Measurements from ENCODE around the gene PRKN.

PRKN gene

DNA sequence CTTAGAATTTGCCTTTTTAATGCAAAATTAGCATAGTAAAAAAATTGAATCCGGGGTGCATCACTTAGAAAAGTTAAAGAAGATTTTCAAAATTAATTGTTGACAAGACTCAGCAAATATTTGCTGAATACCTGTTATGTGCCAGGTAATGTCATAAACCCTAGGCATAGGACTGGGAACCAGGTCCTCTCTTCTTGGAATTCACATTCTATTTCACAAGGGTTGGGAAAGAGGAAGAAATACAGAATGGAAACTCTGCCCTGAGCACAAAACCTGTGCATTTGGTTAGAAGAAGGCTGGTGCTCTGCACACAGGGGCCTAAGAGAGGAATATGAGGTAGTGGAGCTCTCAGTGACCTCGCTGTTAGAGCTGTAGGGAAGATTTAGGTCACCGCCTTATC lies 879.9 kb downstream of the PRKN start:
- no peak for TF ChIP-seq MAX (IDR thresholded peaks at IDR 0.05; ENCODE audit: low read depth, low read length)
- no peak for TF ChIP-seq POLR2A (IDR thresholded peaks at IDR 0.05; ENCODE audit: extremely low read depth, insufficient read length)
- TF ChIP-seq MYC (IDR thresholded peaks at IDR 0.05; ENCODE audit: low read depth, low read length) = no peak
- TF ChIP-seq, protein P1, sequence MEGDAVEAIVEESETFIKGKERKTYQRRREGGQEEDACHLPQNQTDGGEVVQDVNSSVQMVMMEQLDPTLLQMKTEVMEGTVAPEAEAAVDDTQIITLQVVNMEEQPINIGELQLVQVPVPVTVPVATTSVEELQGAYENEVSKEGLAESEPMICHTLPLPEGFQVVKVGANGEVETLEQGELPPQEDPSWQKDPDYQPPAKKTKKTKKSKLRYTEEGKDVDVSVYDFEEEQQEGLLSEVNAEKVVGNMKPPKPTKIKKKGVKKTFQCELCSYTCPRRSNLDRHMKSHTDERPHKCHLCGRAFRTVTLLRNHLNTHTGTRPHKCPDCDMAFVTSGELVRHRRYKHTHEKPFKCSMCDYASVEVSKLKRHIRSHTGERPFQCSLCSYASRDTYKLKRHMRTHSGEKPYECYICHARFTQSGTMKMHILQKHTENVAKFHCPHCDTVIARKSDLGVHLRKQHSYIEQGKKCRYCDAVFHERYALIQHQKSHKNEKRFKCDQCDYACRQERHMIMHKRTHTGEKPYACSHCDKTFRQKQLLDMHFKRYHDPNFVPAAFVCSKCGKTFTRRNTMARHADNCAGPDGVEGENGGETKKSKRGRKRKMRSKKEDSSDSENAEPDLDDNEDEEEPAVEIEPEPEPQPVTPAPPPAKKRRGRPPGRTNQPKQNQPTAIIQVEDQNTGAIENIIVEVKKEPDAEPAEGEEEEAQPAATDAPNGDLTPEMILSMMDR (IDR thresholded peaks at IDR 0.05; ENCODE audit: low read depth, low read length) = no peak
- DNase-seq (ENCODE audit: low read depth) = no peak

DNA sequence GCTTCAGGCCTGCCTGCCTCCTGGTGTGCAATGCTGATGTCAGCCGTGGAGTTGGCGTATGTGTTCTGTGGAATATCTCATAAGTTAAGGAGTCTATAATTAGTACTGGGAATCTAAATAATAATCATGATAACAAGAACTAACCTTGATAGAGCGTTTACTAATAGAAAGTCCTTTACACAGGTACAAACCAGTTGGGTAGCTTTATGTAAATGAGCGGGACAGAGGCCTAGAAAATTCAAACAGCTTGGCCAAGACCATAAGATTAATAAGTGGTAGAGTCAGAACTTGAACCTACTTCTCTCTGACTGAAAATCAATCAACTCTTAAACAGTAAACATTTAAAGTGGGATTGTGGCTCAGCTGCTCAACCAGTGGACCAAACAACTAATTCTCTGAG lies 882.8 kb downstream of the PRKN start:
- H3K4me3 ChIP-seq (ENCODE audit: low read depth, low read length) = no peak overlapping the region
- no peak for DNase-seq (ENCODE audit: low read depth)
- TF ChIP-seq MYC (IDR thresholded peaks at IDR 0.05; ENCODE audit: low read depth, low read length) (no peak), POLR2A (IDR thresholded peaks at IDR 0.05; ENCODE audit: extremely low read depth, insufficient read length) (no peak), MAX (IDR thresholded peaks at IDR 0.05; ENCODE audit: low read depth, low read length) (no peak)
- TF ChIP-seq, protein P1 (IDR thresholded peaks at IDR 0.05; ENCODE audit: low read depth, low read length) = no peak

More for the DNA sequence above, 879.9 kb downstream of the PRKN start:
- H3K4me3 ChIP-seq (ENCODE audit: low read depth, low read length) = no peak overlapping the region

DNA sequence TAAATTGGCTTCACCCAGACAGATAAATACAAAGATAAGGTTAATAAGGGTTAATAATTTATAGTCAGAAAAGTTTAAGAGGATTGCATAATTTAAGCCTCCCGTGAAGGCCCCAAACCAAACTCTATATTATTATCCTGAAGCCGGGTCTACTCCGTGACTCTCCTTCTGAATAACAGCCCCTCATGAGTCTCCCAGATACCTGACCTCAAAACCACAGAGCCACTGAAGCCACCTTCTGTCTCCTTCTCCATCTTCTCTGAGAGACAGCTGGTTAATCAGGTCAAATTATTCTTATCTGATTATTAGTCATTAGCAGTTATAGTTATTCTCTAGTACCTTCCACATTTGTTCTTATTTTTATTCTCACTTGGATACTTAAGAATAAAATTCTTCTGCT lies 884.5 kb downstream of the PRKN start:
- TF ChIP-seq, protein P1 (IDR thresholded peaks at IDR 0.05; ENCODE audit: low read depth, low read length) = no peak
- TF ChIP-seq POLR2A (IDR thresholded peaks at IDR 0.05; ENCODE audit: extremely low read depth, insufficient read length) (no peak), MYC (IDR thresholded peaks at IDR 0.05; ENCODE audit: low read depth, low read length) (no peak), MAX (IDR thresholded peaks at IDR 0.05; ENCODE audit: low read depth, low read length) (no peak)
- DNase-seq (ENCODE audit: low read depth) = no peak
- H3K4me3 ChIP-seq (ENCODE audit: low read depth, low read length) = no peak overlapping the region

DNA sequence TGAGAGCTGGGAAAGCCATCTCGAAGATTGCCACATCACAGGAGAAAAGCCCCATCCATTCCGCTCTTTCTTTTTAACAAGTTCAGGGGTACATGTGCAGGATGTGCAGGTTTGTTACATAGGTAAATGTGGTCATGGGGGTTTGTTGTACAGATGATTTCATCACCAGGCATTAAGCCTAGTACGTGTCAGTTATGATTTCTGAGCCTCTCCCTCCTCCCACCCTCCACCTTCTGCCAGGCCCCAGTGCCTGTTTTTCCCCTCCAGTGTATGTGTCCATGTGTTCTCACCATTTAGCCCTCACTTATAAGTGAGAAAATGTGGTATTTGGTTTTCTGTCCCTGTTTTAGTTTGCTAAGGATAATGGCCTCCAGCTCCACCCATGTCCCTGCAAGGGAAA lies 887.2 kb downstream of the PRKN start:
- TF ChIP-seq POLR2A (IDR thresholded peaks at IDR 0.05; ENCODE audit: extremely low read depth, insufficient read length) (no peak), MAX (IDR thresholded peaks at IDR 0.05; ENCODE audit: low read depth, low read length) (no peak), MYC (IDR thresholded peaks at IDR 0.05; ENCODE audit: low read depth, low read length) (no peak)
- TF ChIP-seq, protein P1 (IDR thresholded peaks at IDR 0.05; ENCODE audit: low read depth, low read length) = no peak
- no peak for DNase-seq (ENCODE audit: low read depth)
- no peak overlapping the region for H3K4me3 ChIP-seq (ENCODE audit: low read depth, low read length)

- TF ChIP-seq MAX (IDR thresholded peaks at IDR 0.05; ENCODE audit: low read depth, low read length) (no peak), MYC (IDR thresholded peaks at IDR 0.05; ENCODE audit: low read depth, low read length) (no peak), POLR2A (IDR thresholded peaks at IDR 0.05; ENCODE audit: extremely low read depth, insufficient read length) (no peak)
- TF ChIP-seq, protein P1 (IDR thresholded peaks at IDR 0.05; ENCODE audit: low read depth, low read length) = no peak
- DNase-seq (ENCODE audit: low read depth) = no peak
Measured at GRCh38 chr6:161838306-161839035, 889.1 kb downstream of the PRKN start.

More at GRCh38 chr6:161838306-161839035, 889.1 kb downstream of the PRKN start:
- no peak overlapping the region for H3K4me3 ChIP-seq (ENCODE audit: low read depth, low read length)
